Type B pancreatic cell (in vitro differentiated cells): Measurements from ENCODE around the gene C19orf25. TPM values are rescaled to one million over a fixed set of nuclear protein-coding genes. Genes with fewer than 3 reads are reported as not detected.

Experiments used
- DNase-seq: peaks from one replicate; pipeline ENCODE4 v3.0.0; 2021; ENCODE audit warnings: mixed read lengths; ENCODE audit not compliant: unreplicated experiment; ENCODE audit errors: extremely low spot score
- H3K27ac Mint-ChIP-seq: 2 replicates; pipeline ENCODE4 v1.8.0; 2021; ENCODE audit warnings: mild to moderate bottlenecking, mixed read lengths
- H3K27me3 Mint-ChIP-seq: 2 replicates; pipeline ENCODE4 v1.8.0; 2021; ENCODE audit warnings: mixed read lengths
- H3K36me3 Mint-ChIP-seq: 2 replicates; pipeline ENCODE4 v1.8.0; 2021; ENCODE audit warnings: mixed read lengths
- H3K4me1 Mint-ChIP-seq: one replicate; pipeline ENCODE4 v1.8.0; 2021; ENCODE audit warnings: mixed read lengths; ENCODE audit not compliant: unreplicated experiment
- H3K4me3 Mint-ChIP-seq: 2 replicates; pipeline ENCODE4 v1.8.0; 2021; ENCODE audit warnings: mild to moderate bottlenecking, mixed read lengths
- H3K9me3 Mint-ChIP-seq: 2 replicates; pipeline ENCODE4 v1.8.0; 2021; ENCODE audit warnings: mixed read lengths
- total RNA-seq: library from RNA; stranded (reverse); gene quantifications from 2 replicates; pipeline ENCODE4 v1.2.1, GENCODE V29; 2021; ENCODE audit warnings: low replicate concordance
- TF ChIP-seq, protein P1 (sequence below): fragments of 200-600 bp; sonication (generic); conservative IDR thresholded peaks from 2 replicates; pipeline ENCODE4 v1.5.0; 2021; ENCODE audit warnings: antibody characterized with exemption, mild to moderate bottlenecking

C19orf25 gene
- total RNA-seq, 1 donor from 2014 or later: 37.5 TPM

DNA sequence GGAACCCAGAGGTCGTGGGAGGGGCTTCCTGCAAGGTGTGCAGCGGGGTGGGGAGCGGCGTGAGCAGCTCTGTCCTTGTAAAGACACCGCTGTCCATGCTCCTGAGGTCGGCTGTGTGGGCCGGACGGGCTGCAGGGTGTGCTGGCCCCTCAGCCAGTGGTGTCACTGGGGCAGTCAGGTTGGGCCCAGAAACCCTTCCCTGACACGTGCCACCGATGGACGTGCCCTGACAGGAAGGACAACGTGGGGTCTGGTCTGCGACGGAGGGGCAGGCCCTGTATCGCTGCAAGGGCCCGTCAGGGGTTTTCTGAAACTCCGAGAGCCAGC lies 45.0 kb downstream of the C19orf25 start:
- H3K27me3 Mint-ChIP-seq: no peaks in the 10 kb centered on the region
- no peak overlapping the region for H3K4me3 Mint-ChIP-seq
- H3K36me3 Mint-ChIP-seq: peaks cover 4% of the 10 kb centered on the region
- no peak for DNase-seq
- H3K9me3 Mint-ChIP-seq: no peaks in the 10 kb centered on the region
- H3K27ac Mint-ChIP-seq: no peak overlapping the region
- TF ChIP-seq, protein P1, sequence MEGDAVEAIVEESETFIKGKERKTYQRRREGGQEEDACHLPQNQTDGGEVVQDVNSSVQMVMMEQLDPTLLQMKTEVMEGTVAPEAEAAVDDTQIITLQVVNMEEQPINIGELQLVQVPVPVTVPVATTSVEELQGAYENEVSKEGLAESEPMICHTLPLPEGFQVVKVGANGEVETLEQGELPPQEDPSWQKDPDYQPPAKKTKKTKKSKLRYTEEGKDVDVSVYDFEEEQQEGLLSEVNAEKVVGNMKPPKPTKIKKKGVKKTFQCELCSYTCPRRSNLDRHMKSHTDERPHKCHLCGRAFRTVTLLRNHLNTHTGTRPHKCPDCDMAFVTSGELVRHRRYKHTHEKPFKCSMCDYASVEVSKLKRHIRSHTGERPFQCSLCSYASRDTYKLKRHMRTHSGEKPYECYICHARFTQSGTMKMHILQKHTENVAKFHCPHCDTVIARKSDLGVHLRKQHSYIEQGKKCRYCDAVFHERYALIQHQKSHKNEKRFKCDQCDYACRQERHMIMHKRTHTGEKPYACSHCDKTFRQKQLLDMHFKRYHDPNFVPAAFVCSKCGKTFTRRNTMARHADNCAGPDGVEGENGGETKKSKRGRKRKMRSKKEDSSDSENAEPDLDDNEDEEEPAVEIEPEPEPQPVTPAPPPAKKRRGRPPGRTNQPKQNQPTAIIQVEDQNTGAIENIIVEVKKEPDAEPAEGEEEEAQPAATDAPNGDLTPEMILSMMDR: no peak
- H3K4me1 Mint-ChIP-seq: no peaks in the 10 kb centered on the region

DNA sequence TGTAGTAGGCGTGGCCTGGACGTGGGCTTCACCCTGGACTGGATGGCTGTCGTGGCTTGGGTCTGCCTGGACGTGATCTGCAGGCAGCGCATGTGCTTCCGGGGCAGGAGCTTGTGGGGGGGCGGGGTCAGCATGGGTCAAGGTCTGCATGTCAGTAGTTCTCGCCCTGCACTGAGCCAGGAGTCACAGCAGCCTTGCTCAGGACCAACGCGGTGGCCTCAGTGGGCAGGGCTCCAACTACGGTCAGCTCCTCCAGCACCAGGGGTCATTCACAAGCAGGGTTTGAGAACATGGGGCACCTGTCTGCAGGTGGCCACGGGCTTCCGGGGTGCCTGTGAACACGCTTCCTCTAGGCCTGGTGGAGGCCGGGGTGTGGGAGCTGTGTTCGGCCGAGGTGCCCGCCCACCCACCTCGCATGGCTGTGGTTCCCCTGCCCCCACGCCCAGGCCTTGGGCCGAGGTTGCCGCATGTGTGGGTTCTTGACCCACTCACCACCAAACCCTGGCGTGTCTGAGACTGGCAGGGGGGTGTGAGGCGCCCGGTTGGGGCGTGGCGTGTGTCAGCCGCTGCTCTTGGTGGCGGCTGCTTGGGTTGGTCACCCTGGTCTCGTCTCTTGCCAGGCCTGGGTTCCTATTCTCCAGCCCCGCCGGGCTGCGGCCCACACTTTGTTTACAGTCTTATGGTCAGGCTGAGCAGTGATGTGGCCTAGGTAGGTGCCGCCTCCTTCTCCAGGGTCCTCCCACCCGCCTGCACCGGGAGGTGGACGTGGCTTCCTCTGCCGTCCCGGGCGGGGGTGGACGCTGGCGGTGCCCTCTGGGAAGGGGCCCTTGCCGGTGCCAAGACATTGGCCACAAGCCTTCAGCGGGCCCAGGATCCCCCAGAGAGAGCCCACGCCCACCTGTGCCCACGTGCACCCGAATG lies 45.6 kb downstream of the C19orf25 start:
- Mint-ChIP-seq H3K4me1 (no peaks in the 10 kb centered on the region), H3K9me3 (no peaks in the 10 kb centered on the region), H3K27me3 (no peaks in the 10 kb centered on the region), H3K36me3 (peaks cover 4% of the 10 kb centered on the region), H3K27ac (no peak overlapping the region), H3K4me3 (no peak overlapping the region)
- no peak for DNase-seq
- TF ChIP-seq, protein P1: no peak

- Mint-ChIP-seq H3K9me3 (no peaks in the 10 kb centered on the region), H3K4me1 (no peaks in the 10 kb centered on the region), H3K4me3 (no peak overlapping the region), H3K36me3 (no peaks in the 10 kb centered on the region), H3K27ac (no peak overlapping the region), H3K27me3 (no peaks in the 10 kb centered on the region)
- TF ChIP-seq, protein P1: no peak
- DNase-seq: no peak
Measured at GRCh38 chr19:1432507-1432887, 46.5 kb downstream of the C19orf25 start.

GRCh38 chr19:1431759-1432506 lies 47.1 kb downstream of the C19orf25 start:
- Mint-ChIP-seq H3K27me3 (no peaks in the 10 kb centered on the region), H3K27ac (no peak overlapping the region), H3K9me3 (no peaks in the 10 kb centered on the region), H3K4me3 (no peak overlapping the region), H3K4me1 (no peaks in the 10 kb centered on the region), H3K36me3 (no peaks in the 10 kb centered on the region)
- TF ChIP-seq, protein P1: no peak
- DNase-seq: no peak

DNA sequence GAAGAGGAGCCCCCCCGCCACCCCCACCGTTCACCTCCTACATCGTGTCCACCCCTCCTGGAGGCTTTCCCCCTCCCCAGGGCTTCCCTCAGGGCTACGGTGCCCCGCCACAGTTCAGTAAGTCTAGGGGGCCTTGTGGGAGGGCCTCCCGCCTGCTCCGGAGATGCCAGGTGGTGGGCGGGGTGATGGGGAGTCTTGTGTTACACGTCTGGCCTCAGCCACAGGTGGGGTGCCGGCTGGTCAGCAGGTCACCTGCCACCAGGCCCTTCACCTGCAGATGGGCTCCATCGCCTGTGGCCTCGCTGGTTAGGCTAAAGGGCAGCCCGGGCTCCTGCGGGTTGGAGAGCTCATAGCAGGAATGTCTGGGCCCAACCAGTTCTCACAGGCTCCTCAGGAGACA lies 48.8 kb downstream of the C19orf25 start:
- TF ChIP-seq, protein P1: no peak
- peaks cover 4% of the 10 kb centered on the region for H3K36me3 Mint-ChIP-seq
- DNase-seq: no peak
- H3K27ac Mint-ChIP-seq: no peak overlapping the region
- no peaks in the 10 kb centered on the region for H3K9me3 Mint-ChIP-seq
- no peaks in the 10 kb centered on the region for H3K27me3 Mint-ChIP-seq
- no peak overlapping the region for H3K4me3 Mint-ChIP-seq
- H3K4me1 Mint-ChIP-seq: no peaks in the 10 kb centered on the region
